Vagina (tissue), 2 donors: ENCODE measurements around the gene ACOX2.

Source experiments
- CTCF ChIP-seq, 3 experiments: fragments of 450-650 bp in 2 of 3; fragments of 200-600 bp in 1 of 3; sonication (generic) in 1 of 3; IDR thresholded peaks; one replicate each; pipeline ENCODE4 v1.5.1; 2017 to 2019; ENCODE audit warnings: antibody characterized with exemption in 3 of 3, mild to moderate bottlenecking in 2 of 3, moderate library complexity in 2 of 3
- POLR2AphosphoS5 ChIP-seq, 2 donors: sonication (generic); formaldehyde crosslinking; IDR thresholded peaks; one replicate each; pipeline ENCODE4 v1.9.0; 2017; ENCODE audit warnings: antibody characterized with exemption in 2 of 2, mild to moderate bottlenecking in 2 of 2, low read depth in 1 of 2; ENCODE audit not compliant: insufficient read depth in 1 of 2

GRCh38 chr3:58555203-58555602 lies 18.2 kb upstream of the ACOX2 start:
- TF ChIP-seq POLR2AphosphoS5 (IDR thresholded peaks at IDR 0.05; ENCODE audit: insufficient read depth in 1 of 2, low read depth in 1 of 2) (no peak), CTCF (IDR thresholded peaks at IDR 0.05) (no peak)
